HG03469 (cell line): ENCODE results near the gene CDH23.

Experiments
- ATAC-seq: cut with Tn5 transposase; IDR thresholded peaks from one replicate; pipeline ENCODE4 v1.9.1; 2021; ENCODE audit warnings: mild to moderate bottlenecking, moderate library complexity, moderate number of reproducible peaks; ENCODE audit not compliant: unreplicated experiment

The CDH23 gene

GRCh38 chr10:71836596-71836974, 439.9 kb downstream of the CDH23 start:
- peak; percentile 1 for ATAC-seq

DNA sequence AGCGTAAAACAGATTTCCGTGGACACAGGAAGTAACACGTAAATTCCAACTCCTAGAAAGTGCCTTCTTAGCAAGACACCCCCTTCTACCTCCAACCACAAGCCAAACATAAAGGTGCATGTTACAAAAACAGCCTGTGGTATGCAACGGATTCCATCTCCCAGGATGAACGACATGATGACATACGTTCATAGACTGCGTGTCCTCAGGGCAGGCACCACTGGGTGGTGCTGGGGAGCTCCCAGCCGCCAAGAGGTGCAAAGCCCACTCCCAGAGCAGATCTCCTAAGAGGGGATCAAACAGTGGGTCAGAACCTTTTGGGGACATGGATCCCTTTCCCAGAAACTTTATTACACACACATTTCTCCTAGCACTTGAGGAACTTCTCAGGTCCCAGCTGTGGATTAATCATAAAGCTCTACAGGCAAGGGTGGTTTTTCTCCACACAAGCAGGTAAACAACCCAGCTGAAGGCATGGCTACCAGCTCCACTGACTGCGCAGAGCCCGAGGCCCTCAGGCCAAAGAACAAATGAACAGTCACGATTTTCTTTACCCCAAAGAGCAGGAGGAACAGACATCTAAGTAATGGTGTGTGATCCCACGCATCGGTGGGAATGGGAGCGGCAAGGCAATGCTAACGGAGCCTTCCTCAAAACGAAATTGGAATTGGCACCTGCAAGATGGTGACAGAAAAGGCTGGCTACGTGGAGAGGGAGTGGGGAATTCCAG, 440.5 kb downstream of the CDH23 start:
- no peak for ATAC-seq

DNA sequence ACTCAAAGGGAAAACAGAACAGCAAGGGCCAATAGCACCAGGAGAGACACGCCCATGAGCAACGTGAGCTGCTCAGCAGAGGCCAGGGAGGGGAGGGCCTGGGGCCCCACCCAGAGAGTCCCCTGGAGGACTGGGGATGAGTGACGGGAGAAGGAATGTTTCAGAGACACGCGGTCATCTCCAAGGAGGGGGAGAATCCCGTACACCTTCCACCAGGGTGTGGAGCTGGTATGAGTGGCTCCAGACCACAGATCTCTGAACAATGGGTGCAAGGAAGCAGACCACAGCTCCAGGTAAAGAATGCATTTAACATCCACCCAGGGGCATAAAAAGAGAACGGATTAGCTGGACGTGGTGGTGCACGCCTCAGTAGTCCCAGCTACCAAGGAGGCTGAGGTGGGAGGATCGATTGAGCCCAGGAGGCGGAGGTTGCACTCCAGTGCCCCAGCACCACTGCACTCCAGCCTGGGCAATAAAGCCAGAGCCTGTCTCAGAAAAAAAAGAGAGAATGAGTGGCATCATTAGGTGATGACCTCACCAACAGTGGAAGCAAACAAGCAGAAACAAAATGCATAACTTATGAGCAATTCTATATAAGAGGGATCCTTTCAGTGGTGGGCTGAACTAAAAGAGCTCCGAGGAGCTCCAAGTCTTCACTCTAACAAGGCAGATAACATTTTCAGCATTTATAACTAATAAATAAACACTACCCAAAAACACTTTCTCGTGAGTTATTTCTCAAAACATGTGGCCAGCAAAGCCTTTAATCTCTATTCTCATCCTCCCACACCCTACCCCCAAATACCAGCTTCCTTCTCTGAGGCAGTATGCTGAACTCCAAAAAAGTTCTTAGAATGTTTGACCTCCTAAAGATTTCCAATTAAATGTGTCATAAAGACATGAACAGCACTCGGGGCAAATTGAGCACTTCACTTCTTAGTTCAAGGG, 441.8 kb downstream of the CDH23 start:
- no peak for ATAC-seq

DNA sequence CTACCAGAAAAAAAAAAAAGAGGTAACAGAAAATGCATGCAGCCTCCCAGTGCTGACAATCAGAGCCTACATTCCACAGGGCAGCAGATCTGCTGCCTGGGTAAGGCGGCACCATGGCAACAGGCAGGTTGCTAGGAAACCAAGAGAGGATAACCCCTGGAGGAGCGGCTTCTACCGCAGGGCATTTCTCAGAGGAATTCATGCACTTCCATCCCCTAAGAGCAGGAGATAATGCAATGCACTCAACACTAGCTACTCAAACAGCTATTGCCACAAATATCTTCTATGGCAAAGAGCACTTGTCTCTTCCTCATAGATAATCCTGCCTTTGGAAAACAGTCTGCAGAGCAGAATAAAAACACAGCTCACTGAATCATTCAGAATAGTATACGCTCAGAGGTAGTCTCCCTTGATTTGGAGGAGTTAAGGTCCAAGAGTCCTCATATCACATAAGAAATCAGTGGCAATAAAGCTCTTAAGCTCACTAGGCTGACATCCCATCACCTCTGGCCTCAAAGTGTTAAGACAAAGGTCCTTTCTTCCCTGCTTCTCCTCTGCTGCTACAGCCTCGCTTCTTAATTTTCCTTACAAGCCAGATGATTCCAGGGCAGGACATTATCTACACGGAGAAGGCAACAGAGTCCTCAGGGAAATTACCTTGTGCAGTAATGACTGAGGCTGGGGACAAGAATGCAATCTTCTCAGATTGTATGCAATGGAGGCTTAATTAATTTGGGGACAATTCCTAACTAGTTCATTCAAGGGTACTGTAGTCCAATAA, 443.6 kb downstream of the CDH23 start:
- no peak for ATAC-seq

DNA sequence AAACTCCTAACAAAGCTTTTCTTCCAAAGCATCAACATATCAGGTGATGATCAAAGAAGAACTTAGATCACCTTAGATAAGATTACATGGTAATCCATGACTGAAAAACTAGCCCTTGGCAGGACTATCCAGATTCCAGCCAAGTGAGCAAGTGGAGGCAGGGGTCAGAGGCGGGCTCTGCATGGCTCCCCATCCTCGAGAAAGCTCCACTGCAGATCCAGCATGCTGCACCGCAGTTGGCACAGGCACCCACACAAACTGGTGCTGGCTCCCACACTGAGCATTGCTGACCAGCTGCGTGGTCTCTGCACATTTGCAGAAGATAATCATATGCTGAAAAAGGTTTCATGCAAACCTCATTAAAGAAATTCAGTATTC, 444.2 kb downstream of the CDH23 start:
- no peak for ATAC-seq

- no peak for ATAC-seq
Observed at GRCh38 chr10:71842422-71842821, 445.7 kb downstream of the CDH23 start.

DNA sequence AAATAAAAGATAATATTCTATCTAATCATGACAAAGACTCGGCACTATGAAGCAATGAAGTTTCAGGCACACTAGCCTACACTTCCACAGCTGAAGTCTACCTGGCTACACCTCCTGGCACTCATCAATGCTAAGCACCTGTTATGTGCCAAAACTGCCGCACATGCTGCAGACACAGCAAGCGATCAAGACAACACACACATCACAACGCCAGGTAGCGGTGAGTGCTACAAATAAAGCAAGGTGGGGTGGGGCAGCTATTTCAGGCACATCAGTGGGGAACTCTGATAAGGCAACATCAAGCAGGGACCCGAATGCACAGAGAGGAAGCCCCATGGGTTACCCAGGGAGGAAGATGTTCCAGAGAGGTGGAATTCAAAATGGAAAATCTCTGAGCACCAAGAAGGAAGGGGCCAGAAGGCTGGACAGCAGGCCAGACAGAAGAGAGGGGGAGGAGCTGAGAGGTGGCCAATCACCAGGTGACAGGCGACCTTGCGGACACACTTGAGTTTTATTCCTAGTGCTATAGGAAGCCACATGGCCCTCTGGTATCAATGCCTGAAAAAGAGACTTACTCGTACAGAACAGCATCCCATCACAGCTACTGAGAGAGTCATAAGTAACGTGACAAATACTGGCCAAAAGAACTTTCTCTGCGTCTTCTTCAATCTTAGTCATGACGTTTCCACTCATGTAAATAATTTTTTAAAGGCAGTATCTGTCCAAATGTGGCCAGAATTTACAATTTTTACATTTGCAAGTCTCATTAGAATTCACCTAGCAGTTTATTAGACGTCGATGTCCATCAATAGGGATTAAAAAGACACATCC, 446.4 kb downstream of the CDH23 start:
- no peak for ATAC-seq

DNA sequence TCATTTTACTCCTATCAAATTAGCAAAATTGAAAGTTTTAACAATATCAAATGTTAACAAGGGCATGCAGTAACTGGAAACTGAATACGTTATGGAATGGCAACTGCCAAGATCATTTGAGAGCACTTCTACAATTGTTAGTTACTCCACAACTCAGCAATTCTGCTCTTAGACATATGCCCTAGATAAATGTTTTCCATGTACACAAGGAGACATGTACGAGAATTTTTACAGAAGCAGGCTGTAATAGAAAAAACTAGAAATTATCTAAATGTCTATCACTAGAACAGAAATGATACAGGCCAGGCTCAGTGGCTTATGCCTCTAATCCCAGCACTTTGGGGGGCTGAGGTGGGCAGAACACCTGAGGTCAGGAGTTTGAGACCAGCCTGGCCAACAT, 447.4 kb downstream of the CDH23 start:
- ATAC-seq, result no peak

DNA sequence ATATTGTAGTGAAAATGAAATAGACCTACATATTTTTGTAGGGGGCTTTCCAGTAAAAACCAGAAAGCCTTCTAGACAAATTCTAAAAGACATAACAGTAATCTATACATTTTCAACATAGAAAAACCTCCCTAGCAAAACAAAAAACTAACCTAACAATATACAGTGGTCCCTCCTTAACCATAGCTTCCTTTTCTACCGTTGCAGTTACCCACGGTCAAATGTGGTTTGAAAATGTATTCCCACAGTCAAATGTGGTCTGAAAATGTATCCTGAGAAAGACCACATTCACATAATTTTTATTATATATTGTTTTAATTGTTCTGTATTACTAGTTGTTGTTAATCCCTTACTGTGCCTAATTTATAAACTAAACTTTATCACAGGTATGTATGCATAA, 448.0 kb downstream of the CDH23 start:
- ATAC-seq, result no peak

DNA sequence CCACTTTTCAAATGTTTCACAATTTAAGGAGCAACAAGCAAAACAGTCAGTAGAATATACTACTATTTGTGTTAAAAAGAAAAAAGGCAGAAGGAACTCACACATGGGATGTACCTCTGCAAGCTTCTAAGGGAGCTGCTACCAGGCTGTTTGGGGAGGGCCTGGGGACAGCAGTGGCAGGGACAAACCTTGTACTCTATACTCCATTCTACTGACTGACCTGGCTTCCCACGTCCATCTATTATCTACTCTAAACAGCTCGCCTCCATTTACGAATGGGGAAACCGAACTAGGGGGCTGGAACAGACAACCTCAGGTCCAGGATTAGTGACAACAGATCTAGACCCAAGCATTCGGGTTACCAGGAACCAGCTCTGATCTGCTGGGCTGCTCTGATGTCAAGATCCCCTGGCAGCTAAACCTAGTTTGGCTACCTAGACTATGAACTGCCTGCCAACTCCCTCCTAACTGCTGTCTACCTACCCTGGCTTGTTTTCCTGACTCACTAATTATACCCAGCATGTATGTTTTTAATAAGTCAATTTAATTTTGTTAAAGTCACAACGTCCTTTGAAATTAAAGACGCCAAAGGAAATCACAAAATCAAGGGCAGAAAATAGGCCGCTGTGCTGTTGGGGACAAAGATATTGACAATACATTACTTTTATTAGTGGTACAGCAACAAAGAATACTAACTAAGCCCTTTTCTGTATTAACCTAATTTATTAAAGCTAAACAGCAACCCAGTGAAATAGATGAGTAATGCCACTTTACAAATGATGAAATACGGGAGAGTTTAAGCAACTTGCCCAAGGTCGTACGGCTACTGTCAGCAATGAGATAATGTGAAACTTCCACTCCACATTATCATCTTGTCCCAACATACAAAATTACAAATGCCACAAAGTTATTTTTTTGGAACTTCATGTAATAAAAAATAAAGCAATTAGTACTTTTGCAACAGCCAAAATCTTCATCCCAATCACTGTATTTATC, 449.0 kb downstream of the CDH23 start:
- ATAC-seq, result no peak

- no peak for ATAC-seq
Observed at GRCh38 chr10:71846816-71847215, 450.1 kb downstream of the CDH23 start.

- no peak for ATAC-seq
Observed at GRCh38 chr10:71847418-71847817, 450.7 kb downstream of the CDH23 start.

DNA sequence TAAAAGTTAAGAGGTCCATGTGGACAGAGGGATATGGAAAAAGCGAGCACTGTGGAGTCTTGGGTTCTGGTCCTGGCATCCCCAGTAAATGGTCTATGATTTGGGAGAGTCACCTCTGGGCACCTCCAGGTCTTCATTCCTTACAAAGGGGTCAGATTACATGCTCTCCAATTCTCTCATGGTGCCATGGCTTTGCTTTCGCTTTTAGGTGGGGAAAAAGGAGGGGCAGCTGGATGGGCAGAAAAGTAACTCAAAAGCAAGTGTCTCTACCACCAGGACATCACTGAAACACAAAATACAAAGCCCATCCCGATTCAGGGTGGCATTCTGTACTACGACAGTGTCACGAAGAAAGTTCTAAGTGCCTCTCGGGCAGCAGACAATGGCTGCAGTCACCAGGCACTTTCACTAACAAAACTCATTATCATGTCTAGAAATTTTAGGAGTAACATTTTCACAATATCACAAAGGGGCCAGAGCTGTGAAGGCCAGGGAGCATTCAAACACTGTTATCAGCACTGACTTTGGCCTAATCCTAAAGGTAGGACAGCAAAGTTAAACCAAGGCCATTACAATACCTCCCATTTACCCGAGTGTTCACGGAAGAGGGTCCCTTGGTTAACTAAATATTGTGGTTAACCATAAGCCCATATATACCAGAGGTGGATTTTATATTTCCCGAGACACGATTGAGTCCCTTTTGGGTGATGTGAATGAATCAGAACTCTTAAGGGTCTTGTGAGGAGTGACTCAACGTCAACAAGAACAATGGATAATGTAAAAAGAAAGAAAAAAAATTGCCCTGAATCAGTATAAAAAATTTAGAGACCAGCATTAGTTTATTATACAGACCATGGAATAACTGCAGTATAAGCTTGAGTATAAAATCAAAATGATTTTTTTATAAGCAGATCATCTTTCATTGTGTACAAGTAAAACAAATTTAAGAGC, 451.9 kb downstream of the CDH23 start:
- ATAC-seq, result no peak

DNA sequence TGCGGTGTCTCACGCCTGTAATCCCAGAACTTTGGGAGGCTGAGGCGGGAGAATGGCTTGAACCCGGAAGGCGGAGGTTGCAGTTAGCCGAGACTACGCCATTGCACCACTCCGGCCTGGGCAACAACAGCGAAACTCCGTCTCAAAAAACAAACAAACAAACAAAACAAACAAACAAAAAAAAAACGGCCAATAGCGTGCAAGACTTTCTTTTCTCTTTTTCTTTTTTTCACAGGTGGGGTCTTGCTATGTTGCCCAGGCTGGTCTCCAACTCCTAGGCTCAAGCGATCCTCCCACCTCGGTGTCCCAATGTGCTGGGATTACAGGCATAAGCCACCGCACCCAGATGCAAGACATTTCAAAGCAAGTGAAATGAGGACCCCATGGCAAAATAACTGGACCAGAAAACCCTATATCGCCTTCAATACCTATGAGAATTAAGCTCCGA, 452.8 kb downstream of the CDH23 start:
- ATAC-seq, result no peak

DNA sequence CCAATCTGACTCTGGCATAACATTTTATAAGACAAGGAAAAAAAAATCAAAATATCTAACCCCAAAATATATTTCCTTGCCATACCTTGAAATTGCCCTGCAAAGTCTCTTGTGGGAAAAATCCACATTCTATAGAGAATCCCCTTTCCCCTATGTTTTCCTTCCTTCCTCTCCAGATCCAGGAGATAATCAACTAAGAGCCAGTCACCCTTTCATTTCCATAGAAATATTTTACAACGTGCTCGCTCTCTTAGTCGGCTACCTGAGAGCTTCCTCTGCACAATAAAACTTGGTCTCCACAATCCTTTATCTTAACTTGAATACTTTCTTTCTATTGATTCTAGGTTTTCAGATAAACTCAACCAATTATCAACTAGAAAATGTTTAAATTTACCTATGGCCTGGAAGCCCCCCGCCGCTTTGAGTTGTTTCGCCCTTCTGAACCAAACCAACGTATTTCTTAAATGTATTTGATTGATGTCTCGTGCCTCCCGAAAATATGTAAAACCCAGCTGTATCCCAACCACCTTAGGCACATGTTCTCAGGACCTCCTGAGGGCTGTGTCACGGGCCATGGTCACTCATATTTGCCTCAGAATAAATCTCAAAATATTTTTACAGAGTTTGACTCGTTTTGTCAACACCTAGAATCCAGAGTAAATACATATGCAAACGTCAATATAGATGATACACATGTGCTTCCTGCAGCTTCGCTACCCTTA, 453.5 kb downstream of the CDH23 start:
- ATAC-seq, result no peak

DNA sequence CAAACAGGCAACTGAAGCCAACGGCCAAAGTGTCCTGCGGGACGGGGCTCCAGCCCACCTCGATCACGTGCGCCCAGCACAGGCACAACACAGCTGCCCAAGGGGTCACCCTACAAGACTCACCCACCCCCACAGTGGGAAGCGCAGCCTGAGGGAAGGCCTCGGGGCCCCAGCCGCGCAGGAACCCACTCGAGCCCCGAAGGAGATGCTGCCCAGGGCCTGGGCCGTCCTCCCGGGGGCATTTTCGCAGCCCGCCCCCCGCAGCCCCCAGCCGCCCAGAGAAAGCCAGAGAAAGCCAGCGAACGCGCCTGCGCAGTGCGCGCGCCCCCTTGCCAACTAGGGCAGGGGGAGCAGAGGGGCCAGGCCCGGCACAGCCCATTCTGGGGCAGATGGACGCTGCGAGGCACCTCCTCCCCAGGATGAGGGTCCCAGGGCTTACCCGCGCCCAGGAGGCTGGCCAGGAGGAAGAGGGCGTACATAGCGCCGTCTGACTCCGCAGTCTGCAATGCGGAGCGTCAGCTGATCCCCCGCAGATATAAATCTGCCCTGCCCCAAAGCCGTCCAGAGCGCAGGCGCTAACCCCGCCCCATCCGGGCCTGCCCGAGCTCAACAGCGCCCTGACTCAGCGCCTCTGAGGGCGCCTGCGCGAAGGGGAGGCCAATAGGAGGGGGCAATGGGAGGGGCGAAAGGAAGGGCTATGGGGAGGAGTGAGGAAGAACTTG, 454.2 kb downstream of the CDH23 start, which contains the start of gene PSAP:
Gene PSAP (minus strand): TSS at position 509 of the 722 bp plus-strand sequence. CDS start 30 bp downstream, at position 479.
- peak; percentile 83 for ATAC-seq
